SIG-M5 treated with dmso at 0.1 percent for 504 hours (cell line): ENCODE data around the gene CD247.

Experiments used
- DNase-seq: peaks from one replicate; lab custom pipeline; 2025; ENCODE audit not compliant: unreplicated experiment; lab: John Stamatoyannopoulos, UW

Gene CD247

DNA sequence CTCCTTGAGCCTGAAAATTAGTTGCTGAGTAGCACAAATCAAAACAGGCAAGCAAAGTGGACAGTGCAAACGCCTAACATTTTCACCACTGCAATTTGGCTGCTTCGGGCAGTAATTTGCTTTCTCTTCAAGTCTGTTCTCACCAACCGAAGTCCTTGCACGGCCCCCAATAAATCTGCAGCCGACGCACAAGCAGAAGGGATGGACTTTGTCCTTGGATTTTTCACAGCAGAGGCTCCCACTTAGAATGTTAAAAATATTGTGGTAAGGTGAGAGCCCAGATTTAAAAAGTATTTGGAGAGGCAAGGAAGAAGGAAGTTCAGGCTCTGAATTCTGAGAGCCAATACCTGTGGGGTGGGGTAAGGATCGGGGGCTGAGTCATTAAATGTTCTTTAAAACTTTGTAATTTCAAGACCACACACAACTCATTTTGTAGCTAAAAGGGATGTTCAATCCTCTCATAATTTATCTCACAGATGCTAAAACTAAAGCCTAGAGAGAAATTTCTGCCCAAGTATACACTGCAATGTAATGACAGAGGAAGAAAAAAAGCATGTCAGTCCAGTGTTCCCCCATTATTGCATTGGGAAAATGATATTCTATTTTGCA is 6.2 kb downstream of the CD247 start:
- DNase-seq = no peak

DNA sequence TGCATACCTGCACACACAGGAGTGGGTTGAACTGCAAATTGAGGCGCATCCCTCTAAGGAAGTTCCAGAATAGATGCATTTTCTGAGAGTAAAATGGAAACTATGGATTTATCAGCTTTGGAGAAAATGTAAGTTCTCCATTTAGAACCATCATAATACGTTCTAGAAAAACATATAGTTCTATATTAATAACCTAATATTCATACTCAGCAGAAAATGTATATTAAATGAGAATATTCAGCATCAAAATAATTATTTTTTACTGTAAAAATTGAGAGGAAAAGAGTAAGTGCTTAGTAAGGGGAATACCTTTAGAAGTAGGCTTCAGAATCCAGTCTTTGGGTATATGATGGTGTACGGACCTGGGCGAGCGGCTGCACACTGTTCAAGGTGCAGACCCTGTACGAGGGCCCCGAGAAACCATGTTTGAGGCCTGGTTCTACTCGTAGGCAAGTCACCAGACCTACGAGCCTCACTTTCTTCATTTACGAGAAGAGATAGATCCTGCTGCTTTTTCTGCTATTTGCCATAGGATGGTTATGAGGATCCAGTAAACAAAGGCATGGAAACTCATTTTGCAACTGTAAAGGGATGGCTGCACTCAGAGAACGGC is 6.8 kb downstream of the CD247 start:
- no peak for DNase-seq

DNA sequence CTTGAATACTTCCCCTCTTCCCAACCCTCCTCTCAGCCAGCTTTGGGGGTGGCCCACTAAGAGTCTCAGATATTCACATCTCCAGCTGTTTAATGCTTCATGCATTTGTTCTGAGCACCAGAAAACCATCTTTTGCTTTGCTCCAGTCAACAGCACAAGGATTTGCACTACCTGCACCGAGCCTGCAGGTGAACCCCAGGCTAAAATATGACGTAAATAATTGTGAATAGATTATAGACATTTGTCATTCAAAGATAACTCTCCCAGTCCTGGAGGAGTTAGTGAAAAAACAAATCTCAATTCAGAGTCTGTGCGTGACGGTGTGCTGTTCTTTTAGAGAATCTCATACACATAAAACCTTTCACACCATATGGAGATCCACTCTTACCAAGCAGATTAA is 7.4 kb downstream of the CD247 start:
- DNase-seq = no peak

GRCh38 chr1:167510244-167510643 is 8.1 kb downstream of the CD247 start:
- no peak for DNase-seq

GRCh38 chr1:167509587-167509986 is 8.7 kb downstream of the CD247 start:
- DNase-seq = no peak

DNA sequence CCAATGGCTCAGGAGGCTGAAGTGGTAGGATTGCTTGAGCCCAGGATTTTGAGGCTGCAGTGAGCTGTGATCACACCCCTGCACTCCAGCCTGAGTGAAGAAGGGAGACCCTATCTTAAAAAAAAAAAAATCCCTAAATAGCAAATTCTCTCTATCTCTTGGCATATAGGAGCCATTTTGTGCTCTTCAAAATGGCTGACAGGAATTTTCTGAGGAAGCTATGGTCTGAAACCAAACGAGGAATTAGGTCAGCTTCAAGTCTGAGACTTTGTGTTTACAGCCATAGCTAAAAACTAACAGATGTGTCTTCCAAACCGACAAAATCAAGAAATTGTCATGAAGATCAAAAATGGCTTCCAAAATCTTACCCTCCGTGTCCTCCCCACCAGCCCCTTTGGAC is 10.6 kb downstream of the CD247 start:
- DNase-seq = no peak

- DNase-seq = no peak
These were observed 13.9 kb downstream of the CD247 start for GRCh38 chr1:167504467-167504827.

- DNase-seq = no peak
These were observed 14.5 kb downstream of the CD247 start for GRCh38 chr1:167503626-167504466.

- DNase-seq = no peak
These were observed 15.4 kb downstream of the CD247 start for GRCh38 chr1:167502719-167503462.

GRCh38 chr1:167502192-167502551 is 16.2 kb downstream of the CD247 start:
- no peak for DNase-seq

DNA sequence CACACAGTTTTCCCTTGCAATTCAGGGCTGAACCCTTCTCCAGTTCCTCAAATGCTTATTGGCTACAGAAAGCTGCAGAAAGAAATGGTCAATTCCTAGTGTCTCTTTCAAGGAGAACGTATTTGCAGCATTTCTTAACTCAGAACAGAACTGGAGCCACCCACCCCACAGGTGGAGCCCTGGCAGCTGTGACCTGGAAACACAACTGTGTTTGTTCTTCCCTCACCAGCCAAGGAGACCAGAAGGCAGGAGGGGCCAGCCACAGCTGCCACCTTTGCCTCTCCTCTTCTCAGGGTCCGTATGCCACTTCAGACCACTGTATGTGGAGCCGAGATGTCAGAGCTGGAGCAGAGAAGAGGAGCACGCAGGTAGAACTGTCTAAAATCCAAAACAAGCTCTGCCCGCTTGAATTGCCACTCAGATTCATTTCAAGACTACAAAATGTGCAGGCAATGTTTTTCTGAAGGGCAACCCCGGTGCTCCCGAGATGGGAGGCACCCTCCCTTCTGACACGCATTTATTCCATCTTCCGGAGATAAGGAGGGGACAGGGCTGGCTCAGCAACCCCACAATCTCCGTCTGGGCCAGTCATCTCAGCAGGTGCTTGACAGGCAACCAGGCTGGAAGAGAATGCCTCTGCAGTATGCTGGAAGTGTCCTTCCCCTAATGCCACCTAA is 16.7 kb downstream of the CD247 start:
- DNase-seq = no peak

- DNase-seq = no peak
These were observed 18.0 kb downstream of the CD247 start for GRCh38 chr1:167500283-167500860.

- peak; percentile 54 for DNase-seq
These were observed 18.6 kb downstream of the CD247 start for GRCh38 chr1:167499664-167500101.

DNA sequence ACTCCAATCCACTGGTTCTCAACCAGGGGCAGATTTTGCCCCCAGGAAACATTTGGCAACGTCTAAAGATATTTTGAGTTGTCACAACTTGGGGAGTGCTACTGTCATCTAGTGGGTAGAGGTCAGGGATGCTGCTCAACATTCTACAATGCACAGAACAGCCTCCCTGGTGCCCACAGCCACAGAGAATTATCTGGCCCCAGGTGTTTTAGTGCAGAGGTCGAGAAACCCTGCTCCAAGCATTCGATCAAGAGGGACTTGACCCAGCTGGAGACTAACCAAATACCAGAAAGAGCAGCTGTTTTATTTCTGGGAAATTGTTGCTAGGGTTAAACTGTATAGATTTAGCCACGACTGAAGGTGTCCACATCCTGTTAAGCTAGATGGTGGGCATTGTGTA is 19.2 kb downstream of the CD247 start:
- no peak for DNase-seq

- DNase-seq = no peak
These were observed 21.3 kb downstream of the CD247 start for GRCh38 chr1:167496797-167497619.

DNA sequence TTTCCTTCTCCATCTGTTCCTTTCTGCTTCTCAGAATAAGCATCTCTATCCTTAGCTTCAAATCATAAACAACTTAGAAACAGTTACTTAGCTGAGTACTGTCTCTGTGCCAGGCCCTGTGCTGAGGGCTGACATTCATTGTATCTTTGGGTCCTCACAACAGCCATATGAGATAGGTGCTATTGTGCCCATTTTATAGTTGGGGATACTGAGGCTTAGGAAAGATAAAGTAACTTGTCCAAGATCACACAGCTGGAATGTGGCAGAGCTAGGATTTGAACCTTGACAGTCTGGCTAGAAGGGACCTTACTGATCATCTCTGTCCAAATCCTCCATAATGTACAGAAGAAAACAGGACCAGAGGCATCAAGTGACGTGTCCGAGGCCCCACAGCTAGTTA is 25.0 kb downstream of the CD247 start:
- no peak for DNase-seq

- no peak for DNase-seq
These were observed 25.8 kb downstream of the CD247 start for GRCh38 chr1:167492481-167492910.

DNA sequence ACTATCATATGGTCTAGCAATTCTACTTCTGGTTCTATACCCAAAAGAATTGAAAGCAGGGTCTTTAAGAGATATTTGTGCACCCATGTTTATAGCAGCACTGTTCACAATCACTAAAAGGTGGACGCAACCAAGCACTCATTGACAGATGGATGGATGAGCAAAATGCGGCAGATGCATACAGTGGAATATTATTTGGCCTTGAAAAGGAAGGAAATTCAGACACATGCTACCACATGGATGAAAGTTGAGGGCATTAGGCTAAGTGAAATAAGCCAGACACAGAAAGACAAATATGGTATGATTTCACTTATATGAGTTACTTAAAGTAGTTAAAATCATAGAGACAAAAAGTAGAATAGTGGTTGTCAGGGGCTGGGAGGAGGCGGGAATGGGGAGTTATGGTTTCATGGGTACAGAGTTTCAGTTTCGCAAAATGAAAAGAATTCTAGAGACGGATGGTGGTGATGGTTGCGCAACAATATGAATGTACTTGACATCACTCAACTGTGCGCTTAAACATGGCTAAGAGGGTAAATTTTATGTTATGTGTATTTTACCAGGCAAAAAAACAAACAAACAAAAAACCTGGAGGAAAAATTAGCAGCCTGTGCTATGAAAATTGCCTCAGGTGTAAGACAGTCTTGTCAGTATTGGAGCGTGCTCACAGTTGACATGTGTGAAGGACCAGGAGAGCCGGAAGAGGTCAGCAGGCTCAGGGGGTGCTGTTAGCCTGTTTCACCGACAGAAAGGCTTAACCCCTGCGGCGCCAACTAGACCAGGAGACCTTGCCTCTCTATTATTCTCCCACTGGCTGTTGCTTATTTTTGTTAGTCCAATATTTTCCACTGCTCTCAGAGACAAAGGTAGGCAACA is 26.5 kb downstream of the CD247 start:
- peak; percentile 41 for DNase-seq

DNA sequence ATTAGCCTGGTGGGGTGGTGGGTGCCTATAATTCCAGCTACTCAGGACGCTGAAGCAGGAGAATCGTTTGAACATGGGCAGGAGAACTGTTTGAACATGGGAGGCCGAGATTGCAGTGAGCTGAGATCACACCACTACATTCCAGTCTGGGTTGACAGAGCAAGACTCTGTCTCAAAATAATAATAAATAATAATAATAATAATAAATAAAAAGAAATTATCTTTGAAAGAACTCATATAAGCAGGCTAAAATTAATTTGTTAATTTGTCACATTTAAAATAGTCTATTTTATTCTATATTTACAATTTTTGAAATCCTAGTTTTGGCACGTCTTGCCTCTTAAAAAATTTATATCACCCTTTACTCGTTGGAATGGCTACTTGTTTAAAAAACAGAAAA is 27.6 kb downstream of the CD247 start:
- DNase-seq = no peak
